Measurements from ENCODE around the gene TMX3.

- TF ChIP-seq CTCF (conservative IDR thresholded peaks at IDR 0.05), result no peak
- TF ChIP-seq EZH2 (IDR thresholded peaks at IDR 0.05; ENCODE audit: low read depth), result no peak
Measured at GRCh38 chr18:68713796-68714195, 1.1 kb downstream of the TMX3 start.
